B cell (primary cell): ENCODE results near the gene TMEM92.

Experiments used
- CTCF ChIP-seq: fragments of 200-600 bp; IDR thresholded peaks from one replicate; pipeline ENCODE4 v1.8.0; 2022; ENCODE audit warnings: antibody characterized with exemption, mild to moderate bottlenecking
- EZH2 ChIP-seq: IDR thresholded peaks from 2 replicates; pipeline ENCODE4 v1.6.1; 2012; ENCODE audit warnings: borderline replicate concordance, low read depth, mild to moderate bottlenecking, moderate library complexity, low read length; ENCODE audit not compliant: insufficient read depth, poor library complexity, severe bottlenecking

GRCh38 chr17:50319306-50320004, 45.2 kb downstream of the TMEM92 start:
- TF ChIP-seq CTCF (no peak), EZH2 (no peak)
